Heart left ventricle (tissue), 16 donors: ENCODE results near the gene NKRF. TPM values are rescaled to one million over a fixed set of nuclear protein-coding genes. Genes with fewer than 3 reads are reported as not detected.
A peak's percentile ranks its signal among the peaks of the same experiment; 100 is the strongest.

Experiments
- ATAC-seq, 4 donors: fragments of 200-7000 bp; cut with Tn5 transposase; one replicate each; pipeline ENCODE4 v1.9.1; 2020 to 2022; ENCODE audit warnings: moderate library complexity in 4 of 4, mild to moderate bottlenecking in 3 of 4, moderate number of reproducible peaks in 1 of 4
- DNase-seq, 5 donors: peaks; one replicate each; pipeline ENCODE4 v3.0.0-alpha.2; 2020
- H3K27ac ChIP-seq, 12 donors: fragments of 200-600 bp; sonication (generic) in 4 of 12; one replicate each; pipeline versions ENCODE4 v1.5.0 to v1.8.0; 2016 to 2022; ENCODE audit warnings: mild to moderate bottlenecking in 2 of 12
- H3K27me3 ChIP-seq, 9 donors: fragments of 200-600 bp; sonication (generic) in 2 of 9; one replicate each; pipeline versions ENCODE4 v1.5.1 to v1.8.0; 2016 to 2022; ENCODE audit warnings: mild to moderate bottlenecking in 3 of 9
- H3K36me3 ChIP-seq, 9 donors: fragments of 200-600 bp; sonication (generic) in 2 of 9; one replicate each; pipeline versions ENCODE4 v1.5.0 to v1.8.0; 2018 to 2022; ENCODE audit warnings: mild to moderate bottlenecking in 2 of 9
- H3K4me1 ChIP-seq, 12 donors: fragments of 200-600 bp; sonication (generic) in 4 of 12; one replicate each; pipeline versions ENCODE4 v1.5.0 to v1.8.0; 2016 to 2022; ENCODE audit warnings: mild to moderate bottlenecking in 3 of 12
- H3K4me3 ChIP-seq, 12 donors: fragments of 200-600 bp; sonication (generic) in 4 of 12; one replicate each; pipeline versions ENCODE4 v1.5.0 to v1.8.0; 2017 to 2022; ENCODE audit warnings: mild to moderate bottlenecking in 9 of 12, moderate library complexity in 4 of 12
- H3K9me3 ChIP-seq, 12 donors: fragments of 200-600 bp; sonication (generic) in 4 of 12; one replicate each; pipeline versions ENCODE4 v1.5.0 to v1.8.0; 2016 to 2022; ENCODE audit warnings: mild to moderate bottlenecking in 1 of 12
- POLR2A ChIP-seq, 2 donors: fragments of 450-650 bp; IDR thresholded peaks; one replicate each; pipeline ENCODE4 v1.6.1; 2017; ENCODE audit warnings: antibody characterized with exemption in 2 of 2, mild to moderate bottlenecking in 2 of 2, moderate library complexity in 2 of 2
- WGBS, 4 donors: extraction: QIAGEN DNeasy Blood & Tissue Kit in 2 of 4; methylation state at CpG; one replicate each; pipeline versions ENCODE4 v1.1.5 to v1.1.7; 2013 to 2018; 5-methylcytosine and 5-hydroxymethylcytosine counted together
- intact Hi-C, 10 donors: fragments of 100-400 bp; cut with DNase I; formaldehyde crosslinking; loops; one replicate each; pipeline versions ENCODE4 v1.11.1 to v1.14.2; 2022
- long read RNA-seq, 3 donors: library from polyadenylated mRNA; unstranded; transcript quantifications; one replicate each; pipeline ENCODE4 v2.0.0, GENCODE V29; 2020 to 2021
- polyA plus RNA-seq, 2 donors: library from polyadenylated mRNA; stranded (reverse); fragments of 200-250 nt; gene quantifications; one replicate each; pipeline ENCODE4 v1.2.3, GENCODE V29; 2013
- total RNA-seq, 9 donors: library from RNA; depleted of rRNA in 2 of 9; stranded (reverse); fragments of >200 nt in 2 of 9; fragmentation: NEBNext Ultra II Directional in 3 of 9; extraction: Animal tissue kit (Norgen Biotek cat#: 25700) in 3 of 9; gene quantifications; one replicate each; pipeline versions ENCODE4 v1.1.0 to v1.2.4, GENCODE V29; 2016 to 2023
- TF ChIP-seq, protein P1 (sequence below), 12 donors: fragments of 200-600 bp; sonication (generic) in 4 of 12; IDR thresholded peaks; one replicate each; pipeline versions ENCODE4 v1.5.0 to v1.8.0; 2018 to 2022; ENCODE audit warnings: antibody characterized with exemption in 12 of 12, mild to moderate bottlenecking in 5 of 12
- donor health status: ischemic (EF 13 %, LVEDD 7.1; RV severe dilation, severe dysfunction).
- donor health status: healthy with polysubstance abuse.
- donor health status: DM: no; HTN: yes; CAD: no.
- donor health status: DM: no; HTN: no; CAD: no.
- donor health status: ischemic (EF 25% LVEDD 6.9; RV normal size, moderate dysfunction).
- donor health status: ischemic (EF 25% LVEDD 5.7; RV mildly dilated, moderate dysfunction).
- donor health status: healthy.
- donor health status: DM: yes; HTN: yes; CAD: no.
- donor health status: ischemic (EF 35%, LVEDD 5.7; RV mildly dilated, moderate dysfunction).
- donor health status: nonischemic (EF 11% LVEDD 7.7; RV severe dilation, severe dysfunction).
- donor health status: DM: yes; HTN: yes; CAD: no.
- donor health status: PGD.
- donor health status: ischemic (EF 29% LVEDD 5.4; RV normal size, mild dysfunction).
- donor health status: nonischemic (EF 23%, LVEDD 6.1; RV moderate dilation, normal function).

Gene NKRF
- total RNA-seq (1 to 10 TPM; 3.9 to 6.0 (median 4.8) TPM), polyA plus RNA-seq (1 to 10 TPM; 3.1 to 4.3 TPM)
- long read RNA-seq, donor 1, transcript NKRF-201 (3 exons, 3,817 nt): major isoform, 5 of 9 reads
- long read RNA-seq, donor 1, partial matches to known transcripts: 0 of 9 reads
- long read RNA-seq, donor 1, other reads (novel, unspliced or antisense): 4 of 9 reads
- long read RNA-seq, donor 2, partial matches to known transcripts: 0 of 2 reads
- long read RNA-seq, donor 2, other reads (novel, unspliced or antisense): 1 of 2 reads
- long read RNA-seq, donor 3, partial matches to known transcripts: 0 of 4 reads
- long read RNA-seq, donor 3, other reads (novel, unspliced or antisense): 0 of 4 reads

DNA sequence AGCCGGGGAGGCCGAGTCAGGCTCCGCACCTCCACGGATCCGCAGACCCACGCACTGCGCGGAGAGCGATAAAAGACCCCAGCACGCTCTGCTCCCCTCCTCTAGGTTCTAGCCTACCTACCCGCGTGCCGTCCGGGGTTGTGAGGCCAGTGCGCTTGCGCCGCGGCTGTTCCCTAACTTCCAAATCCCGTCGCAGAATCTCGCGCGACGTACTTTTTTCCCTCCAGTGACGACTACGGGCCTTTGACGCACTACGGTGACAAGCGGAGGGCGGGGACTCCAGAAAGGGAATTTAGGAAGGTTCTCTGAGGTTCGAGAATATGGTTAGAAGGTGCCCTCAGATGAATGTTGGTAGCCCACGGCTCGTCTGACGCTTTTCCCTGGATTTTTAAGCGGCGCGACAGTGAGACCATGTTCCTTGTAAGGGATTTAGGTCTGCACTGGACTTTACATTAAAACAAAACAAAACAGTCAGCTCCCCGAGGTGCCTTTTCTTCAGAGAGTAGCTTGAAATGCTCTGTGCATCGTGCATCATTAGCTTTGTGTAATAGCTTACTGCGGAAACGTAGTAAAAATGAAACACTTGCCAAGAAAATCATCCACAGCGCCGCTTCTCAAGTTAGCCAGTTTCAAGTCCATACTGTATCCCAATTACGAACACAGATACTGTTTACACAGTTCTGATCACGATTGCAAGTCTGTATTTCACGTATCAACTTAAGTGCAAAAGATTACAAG is at the start of gene NKRF:
NKRF (minus strand) TSS at position 145 of the 738 bp plus-strand sequence.
- Histone ChIP-seq H3K27ac (peak within 1 kb of the TSS; percentile 65 to 97 (median 88)), H3K36me3 (peaks cover 0 to 3% (median 0%) of the 10 kb centered on the region in 9 donors), H3K27me3 (peaks cover 0 to 9% (median 0%) of the 10 kb centered on the region in 9 donors), H3K4me3 (peak within 1 kb of the TSS; percentile 55 to 98 (median 76)), H3K9me3 (no peaks in the 10 kb centered on the region), H3K4me1 (peaks cover 0 to 7% (median 0%) of the 10 kb centered on the region in 12 donors)
- 2 to 44% (median 18%) methylated on average over 45 to 46 of the region's 46 CpGs for WGBS, 4 donors
- TF ChIP-seq, protein P1, sequence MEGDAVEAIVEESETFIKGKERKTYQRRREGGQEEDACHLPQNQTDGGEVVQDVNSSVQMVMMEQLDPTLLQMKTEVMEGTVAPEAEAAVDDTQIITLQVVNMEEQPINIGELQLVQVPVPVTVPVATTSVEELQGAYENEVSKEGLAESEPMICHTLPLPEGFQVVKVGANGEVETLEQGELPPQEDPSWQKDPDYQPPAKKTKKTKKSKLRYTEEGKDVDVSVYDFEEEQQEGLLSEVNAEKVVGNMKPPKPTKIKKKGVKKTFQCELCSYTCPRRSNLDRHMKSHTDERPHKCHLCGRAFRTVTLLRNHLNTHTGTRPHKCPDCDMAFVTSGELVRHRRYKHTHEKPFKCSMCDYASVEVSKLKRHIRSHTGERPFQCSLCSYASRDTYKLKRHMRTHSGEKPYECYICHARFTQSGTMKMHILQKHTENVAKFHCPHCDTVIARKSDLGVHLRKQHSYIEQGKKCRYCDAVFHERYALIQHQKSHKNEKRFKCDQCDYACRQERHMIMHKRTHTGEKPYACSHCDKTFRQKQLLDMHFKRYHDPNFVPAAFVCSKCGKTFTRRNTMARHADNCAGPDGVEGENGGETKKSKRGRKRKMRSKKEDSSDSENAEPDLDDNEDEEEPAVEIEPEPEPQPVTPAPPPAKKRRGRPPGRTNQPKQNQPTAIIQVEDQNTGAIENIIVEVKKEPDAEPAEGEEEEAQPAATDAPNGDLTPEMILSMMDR (IDR thresholded peaks at IDR 0.05): no peak
- peak in 1 of 2 donors; percentile 80 for TF ChIP-seq POLR2A (IDR thresholded peaks at IDR 0.05)
- intact Hi-C loops: loop anchor here in 4 of 10 donors (5.0 to 10.0 kb wide), 6 partner anchors 34 to 126 kb away; partner anchors contain the start of genes SEPTIN6 (in 1 of the 4) and UBE2A (in 1 of the 4)
- ATAC-seq: peak; percentile 86 to 96 (median 94)
- DNase-seq: peak; percentile 91 to 96 (median 93)

DNA sequence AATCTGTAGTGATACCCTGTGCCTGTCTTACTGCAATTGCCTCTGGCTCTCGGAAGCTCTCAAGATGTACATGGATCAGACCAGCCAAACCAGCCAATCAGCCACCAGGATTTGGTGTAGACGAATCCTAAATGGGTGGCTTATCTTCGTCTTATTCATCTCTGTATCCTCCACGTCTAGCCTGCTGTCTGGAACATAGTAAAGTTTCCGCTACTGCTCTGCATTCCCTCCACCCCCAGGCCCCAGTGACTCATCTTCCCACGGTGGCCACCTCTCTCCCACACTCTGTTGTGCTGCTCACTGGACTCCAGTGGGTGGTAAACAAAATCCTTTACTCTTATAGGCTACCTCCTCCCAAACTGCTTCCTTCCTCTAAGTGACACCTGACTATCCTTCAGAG is 48.9 kb upstream of the NKRF start:
- intact Hi-C loops: loop anchor here in 2 of 10 donors (2.0 to 10.0 kb wide), 2 partner anchors 38 to 80 kb away; partner anchors contain the start of gene SEPTIN6 (in 1 of the 2)
- H3K4me1 ChIP-seq: peaks cover 0 to 6% (median 0%) of the 10 kb centered on the region in 12 donors
- no peaks in the 10 kb centered on the region for H3K9me3 ChIP-seq
- peak overlapping the region in 6 of 12 donors; percentile 32 to 70 (median 67) for H3K27ac ChIP-seq
- H3K36me3 ChIP-seq: peaks cover 0 to 39% (median 0%) of the 10 kb centered on the region in 9 donors
- peak in 3 of 4 donors; percentile 76 to 84 (median 77) for ATAC-seq
- 50 to 71% (median 65%) methylated on average over 6 of the region's 6 CpGs for WGBS, 4 donors
- no peak overlapping the region for H3K4me3 ChIP-seq
- H3K27me3 ChIP-seq: no peaks in the 10 kb centered on the region
- TF ChIP-seq, protein P1 (IDR thresholded peaks at IDR 0.05): no peak
- TF ChIP-seq POLR2A (IDR thresholded peaks at IDR 0.05): peak in 1 of 2 donors; percentile 16
- peak in 4 of 5 donors; percentile 30 to 74 (median 36) for DNase-seq

DNA sequence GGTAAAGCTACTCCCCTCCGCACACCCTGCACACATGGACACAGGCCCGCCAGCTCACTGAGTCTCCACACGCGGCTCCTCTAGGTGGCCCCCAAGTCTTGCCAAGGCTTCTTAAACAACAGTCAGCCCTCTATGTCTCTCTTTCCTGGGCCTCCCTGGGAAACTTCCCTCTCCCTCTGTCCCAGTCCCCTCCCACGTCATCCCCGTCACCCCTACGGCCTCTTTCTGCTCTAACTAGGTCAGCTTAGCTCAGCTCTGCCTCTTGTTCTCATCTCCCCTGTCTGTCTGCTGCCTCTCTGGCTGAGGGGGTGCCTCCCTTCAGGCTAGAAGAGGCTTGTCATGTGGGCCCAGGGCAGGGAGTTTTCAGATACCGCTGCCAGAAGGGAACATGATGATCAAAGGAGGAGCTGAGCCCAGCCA is 47.9 kb upstream of the NKRF start:
- 60 to 75% (median 64%) methylated on average over 8 of the region's 8 CpGs for WGBS, 4 donors
- Histone ChIP-seq H3K36me3 (peaks cover 0 to 49% (median 0%) of the 10 kb centered on the region in 9 donors), H3K27me3 (no peaks in the 10 kb centered on the region), H3K4me1 (peaks cover 0 to 6% (median 0%) of the 10 kb centered on the region in 12 donors), H3K4me3 (no peak overlapping the region), H3K9me3 (no peaks in the 10 kb centered on the region), H3K27ac (peak overlapping the region in 8 of 12 donors; percentile 32 to 70 (median 67))
- intact Hi-C loops: loop anchor here in 2 of 10 donors (2.0 to 10.0 kb wide), 2 partner anchors 39 to 81 kb away; partner anchors contain the start of gene SEPTIN6 (in 1 of the 2)
- peak; percentile 67 to 93 (median 88) for ATAC-seq
- DNase-seq: peak; percentile 62 to 78 (median 66)
- no peak for TF ChIP-seq POLR2A (IDR thresholded peaks at IDR 0.05)
- TF ChIP-seq, protein P1 (IDR thresholded peaks at IDR 0.05): peak in 6 of 12 donors; percentile 6 to 38 (median 18)
